Hepatocyte (in vitro differentiated cells): ENCODE measurements around the gene PKD2L2. TPM values are rescaled to one million over a fixed set of nuclear protein-coding genes. Genes with fewer than 3 reads are reported as not detected.

Source experiments
- DNase-seq: peaks from one replicate; pipeline ENCODE4 v3.0.0-alpha.2; 2016; ENCODE audit warnings: low spot score
- H2AFZ ChIP-seq: fragments of 200-600 bp; sonication (generic); 2 replicates; pipeline ENCODE4 v1.6.0; 2016; ENCODE audit warnings: antibody characterized with exemption, mild to moderate bottlenecking
- H3K27ac ChIP-seq: fragments of 200-600 bp; sonication (generic); 2 replicates; pipeline ENCODE4 v1.5.1; 2016; ENCODE audit warnings: mild to moderate bottlenecking
- H3K27me3 ChIP-seq: fragments of 200-600 bp; sonication (generic); 2 replicates; pipeline ENCODE4 v1.6.1; 2016
- H3K36me3 ChIP-seq: fragments of 200-600 bp; sonication (generic); replicated peaks from 2 replicates; pipeline ENCODE4 v1.5.1; 2016; ENCODE audit warnings: low read depth; ENCODE audit not compliant: insufficient read depth
- H3K4me1 ChIP-seq: fragments of 200-600 bp; sonication (generic); 2 replicates; pipeline ENCODE4 v1.5.1; 2016; ENCODE audit warnings: mild to moderate bottlenecking, moderate library complexity; ENCODE audit not compliant: insufficient read depth
- H3K4me2 ChIP-seq: fragments of 200-600 bp; sonication (generic); 2 replicates; pipeline ENCODE4 v1.6.0; 2016
- H3K4me3 ChIP-seq: fragments of 200-600 bp; sonication (generic); 2 replicates; pipeline ENCODE4 v1.5.1; 2016; ENCODE audit warnings: mild to moderate bottlenecking
- H3K79me2 ChIP-seq: fragments of 200-600 bp; sonication (generic); 2 replicates; pipeline ENCODE4 v1.6.0; 2017; ENCODE audit warnings: mild to moderate bottlenecking
- H3K9me2 ChIP-seq: fragments of 200-600 bp; sonication (generic); replicated peaks from 2 replicates; pipeline ENCODE4 v1.6.0; 2017; ENCODE audit warnings: mild to moderate bottlenecking; ENCODE audit not compliant: insufficient read depth
- H3K9me3 ChIP-seq: fragments of 200-600 bp; sonication (generic); 2 replicates; pipeline ENCODE4 v1.5.1; 2016; ENCODE audit warnings: low read depth, mild to moderate bottlenecking
- H4K20me1 ChIP-seq: fragments of 200-600 bp; sonication (generic); 2 replicates; pipeline ENCODE4 v1.6.0; 2016; ENCODE audit warnings: mild to moderate bottlenecking; ENCODE audit not compliant: insufficient read depth, poor library complexity, severe bottlenecking
- EZH2 ChIP-seq: fragments of 200-600 bp; sonication (generic); IDR thresholded peaks from 2 replicates; pipeline ENCODE4 v1.6.1; 2016; ENCODE audit warnings: antibody characterized with exemption, mild to moderate bottlenecking, borderline replicate concordance
- EZH2phosphoT487 ChIP-seq: fragments of 200-600 bp; sonication (generic); IDR thresholded peaks from one replicate; pipeline ENCODE4 v1.6.1; 2018; ENCODE audit warnings: antibody characterized with exemption, mild to moderate bottlenecking, low read depth, moderate library complexity; ENCODE audit not compliant: unreplicated experiment, severe bottlenecking
- WGBS: methylation state at CpG from one replicate; pipeline ENCODE4 v1.1.6; 2016; ENCODE audit warnings: low lambda C conversion rate; ENCODE audit errors: missing lambda C conversion rate; 5-methylcytosine and 5-hydroxymethylcytosine counted together
- polyA plus RNA-seq: library from polyadenylated mRNA; unstranded; fragments of >200 nt; fragmentation: Nextera tagmentation; extraction: Ambion mirVana; gene quantifications from 2 replicates; pipeline ENCODE4 v1.2.1, GENCODE V29; 2016
- total RNA-seq: library from RNA; depleted of rRNA; stranded (reverse); fragments of >200 nt; gene quantifications from 2 replicates; pipeline ENCODE4 v1.2.3, GENCODE V29; 2014
- TF ChIP-seq, protein P1 (sequence below): fragments of 200-600 bp; sonication (generic); IDR thresholded peaks from 2 replicates; pipeline ENCODE4 v1.5.1; 2016; ENCODE audit warnings: antibody characterized with exemption, mild to moderate bottlenecking; ENCODE audit not compliant: poor library complexity

The PKD2L2 gene
- total and polyA plus RNA-seq, 2 experiments from 2014 or later, result 0.11 TPM; not detected in 1

DNA sequence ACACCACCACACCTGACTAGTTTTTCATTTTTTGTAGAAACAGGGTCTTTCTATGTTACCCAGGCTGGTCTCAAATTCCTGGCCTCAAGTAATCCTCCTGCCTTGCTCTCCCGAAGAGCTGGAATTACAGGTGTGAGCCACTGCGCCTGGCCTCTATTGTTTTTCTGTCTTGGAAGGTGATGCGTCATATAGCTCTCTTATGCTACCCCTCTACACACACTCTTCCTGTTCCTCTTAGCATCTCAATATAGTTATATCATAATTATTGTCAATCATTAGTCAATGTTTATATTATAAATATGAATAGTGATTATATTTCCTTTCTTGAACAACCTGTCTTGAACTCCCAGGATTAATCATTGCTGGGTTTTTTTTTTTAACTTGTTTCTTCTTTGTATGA is 7.3 kb downstream of the PKD2L2 start:
- TF ChIP-seq EZH2 (no peak), EZH2phosphoT487 (no peak)
- TF ChIP-seq, protein P1, sequence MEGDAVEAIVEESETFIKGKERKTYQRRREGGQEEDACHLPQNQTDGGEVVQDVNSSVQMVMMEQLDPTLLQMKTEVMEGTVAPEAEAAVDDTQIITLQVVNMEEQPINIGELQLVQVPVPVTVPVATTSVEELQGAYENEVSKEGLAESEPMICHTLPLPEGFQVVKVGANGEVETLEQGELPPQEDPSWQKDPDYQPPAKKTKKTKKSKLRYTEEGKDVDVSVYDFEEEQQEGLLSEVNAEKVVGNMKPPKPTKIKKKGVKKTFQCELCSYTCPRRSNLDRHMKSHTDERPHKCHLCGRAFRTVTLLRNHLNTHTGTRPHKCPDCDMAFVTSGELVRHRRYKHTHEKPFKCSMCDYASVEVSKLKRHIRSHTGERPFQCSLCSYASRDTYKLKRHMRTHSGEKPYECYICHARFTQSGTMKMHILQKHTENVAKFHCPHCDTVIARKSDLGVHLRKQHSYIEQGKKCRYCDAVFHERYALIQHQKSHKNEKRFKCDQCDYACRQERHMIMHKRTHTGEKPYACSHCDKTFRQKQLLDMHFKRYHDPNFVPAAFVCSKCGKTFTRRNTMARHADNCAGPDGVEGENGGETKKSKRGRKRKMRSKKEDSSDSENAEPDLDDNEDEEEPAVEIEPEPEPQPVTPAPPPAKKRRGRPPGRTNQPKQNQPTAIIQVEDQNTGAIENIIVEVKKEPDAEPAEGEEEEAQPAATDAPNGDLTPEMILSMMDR, result no peak
- Histone ChIP-seq H3K27me3 (no peaks in the 10 kb centered on the region), H3K9me2 (no peaks in the 10 kb centered on the region), H3K9me3 (no peaks in the 10 kb centered on the region), H3K4me2 (no peak overlapping the region), H3K36me3 (no peaks in the 10 kb centered on the region), H3K4me3 (no peak overlapping the region), H4K20me1 (no peaks in the 10 kb centered on the region), H3K4me1 (no peaks in the 10 kb centered on the region), H3K27ac (no peak overlapping the region), H2AFZ (no peak overlapping the region), H3K79me2 (no peaks in the 10 kb centered on the region)
- DNase-seq, result no peak
- WGBS, result 83% methylated on average over 3 of the region's 3 CpGs

DNA sequence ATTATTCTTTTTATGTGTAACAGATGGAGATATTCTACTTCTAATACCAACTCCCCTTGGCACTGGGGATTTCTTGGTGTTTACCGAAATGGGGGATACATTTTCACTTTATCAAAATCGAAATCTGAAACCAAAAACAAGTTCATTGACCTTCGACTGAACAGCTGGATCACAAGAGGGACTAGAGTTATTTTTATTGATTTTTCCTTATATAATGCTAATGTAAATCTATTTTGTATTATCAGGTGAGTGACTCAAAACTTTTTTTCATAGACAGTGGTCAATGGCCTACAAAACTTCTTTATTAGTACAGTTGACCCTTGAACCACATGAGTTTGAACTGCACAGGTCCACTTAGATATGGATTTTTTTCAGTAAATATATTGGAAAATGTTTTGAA is 10.2 kb downstream of the PKD2L2 start:
- no peak overlapping the region for H3K4me2 ChIP-seq
- DNase-seq, result no peak
- H3K9me3 ChIP-seq, result no peaks in the 10 kb centered on the region
- no peaks in the 10 kb centered on the region for H4K20me1 ChIP-seq
- H3K9me2 ChIP-seq, result no peaks in the 10 kb centered on the region
- H3K79me2 ChIP-seq, result no peaks in the 10 kb centered on the region
- TF ChIP-seq EZH2 (no peak), EZH2phosphoT487 (no peak)
- TF ChIP-seq, protein P1, result no peak
- H2AFZ ChIP-seq, result no peak overlapping the region
- H3K4me3 ChIP-seq, result no peak overlapping the region
- H3K36me3 ChIP-seq, result no peaks in the 10 kb centered on the region
- WGBS, result 91% methylated on average over 3 of the region's 3 CpGs
- H3K4me1 ChIP-seq, result no peaks in the 10 kb centered on the region
- H3K27ac ChIP-seq, result no peak overlapping the region
- H3K27me3 ChIP-seq, result no peaks in the 10 kb centered on the region

DNA sequence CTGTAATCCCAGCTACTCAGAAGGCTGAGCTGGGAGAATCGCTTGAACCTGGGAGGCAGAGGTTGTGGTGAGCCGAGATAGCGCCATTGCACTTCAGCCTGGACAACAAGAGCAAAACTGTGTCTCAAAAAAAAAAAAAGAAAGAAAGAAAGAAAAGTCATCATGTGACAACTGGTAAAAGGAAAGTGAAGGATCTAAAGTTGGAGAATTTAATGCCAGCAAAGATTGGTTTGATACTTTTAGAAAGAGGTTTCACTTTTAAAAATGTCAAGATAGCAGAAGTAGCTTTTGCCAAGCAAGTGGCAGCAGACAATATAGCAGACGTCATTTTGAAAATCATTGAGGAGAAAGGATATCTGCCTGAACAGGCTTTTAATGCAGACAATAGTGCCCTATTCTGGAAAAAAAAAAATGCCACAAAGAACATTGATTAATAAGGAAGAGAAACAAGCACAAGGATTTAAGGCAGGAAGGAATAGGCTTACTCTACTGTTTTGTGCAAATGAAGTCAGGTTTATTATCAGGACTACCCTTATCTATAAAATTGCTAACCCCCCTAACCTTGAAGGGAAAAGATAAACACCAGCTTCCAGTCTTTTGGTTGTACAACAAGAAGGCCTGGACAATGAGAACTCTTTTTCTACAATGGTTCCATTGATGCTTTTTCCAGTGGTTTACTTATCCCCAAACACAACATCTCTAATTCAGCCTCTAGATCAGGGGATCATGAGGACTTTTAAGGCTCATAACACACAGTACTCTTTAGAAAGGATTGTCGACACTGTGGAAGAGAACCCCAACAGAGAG is 12.0 kb downstream of the PKD2L2 start:
- Histone ChIP-seq H3K4me3 (no peak overlapping the region), H3K4me1 (no peaks in the 10 kb centered on the region), H3K27ac (no peak overlapping the region), H4K20me1 (no peaks in the 10 kb centered on the region), H3K36me3 (no peaks in the 10 kb centered on the region), H3K79me2 (no peaks in the 10 kb centered on the region), H3K4me2 (peak overlapping the region; percentile 25), H3K27me3 (no peaks in the 10 kb centered on the region), H3K9me2 (no peaks in the 10 kb centered on the region), H2AFZ (no peak overlapping the region), H3K9me3 (no peaks in the 10 kb centered on the region)
- no peak for DNase-seq
- 74% methylated on average over 5 of the region's 5 CpGs for WGBS
- TF ChIP-seq EZH2, result no peak

- H2AFZ ChIP-seq, result no peak overlapping the region
- H3K79me2 ChIP-seq, result no peaks in the 10 kb centered on the region
- H4K20me1 ChIP-seq, result no peaks in the 10 kb centered on the region
- H3K27me3 ChIP-seq, result no peaks in the 10 kb centered on the region
- TF ChIP-seq, protein P1, result no peak
- TF ChIP-seq EZH2phosphoT487 (no peak), EZH2 (no peak)
- WGBS, result 93% methylated on average over 1 of the region's 1 CpG
- no peak overlapping the region for H3K27ac ChIP-seq
- no peak overlapping the region for H3K4me2 ChIP-seq
- no peaks in the 10 kb centered on the region for H3K9me3 ChIP-seq
- H3K4me3 ChIP-seq, result no peak overlapping the region
- H3K4me1 ChIP-seq, result no peaks in the 10 kb centered on the region
- no peak for DNase-seq
- no peaks in the 10 kb centered on the region for H3K36me3 ChIP-seq
- no peaks in the 10 kb centered on the region for H3K9me2 ChIP-seq
These were observed 13.3 kb downstream of the PKD2L2 start for GRCh38 chr5:137902408-137903133.
